Measurements from ENCODE around the gene LCN15. TPM values are rescaled to one million over a fixed set of nuclear protein-coding genes. Genes with fewer than 3 reads are reported as not detected.

The LCN15 gene
- total RNA-seq, 1 experiment from 2014 or later = not detected

DNA sequence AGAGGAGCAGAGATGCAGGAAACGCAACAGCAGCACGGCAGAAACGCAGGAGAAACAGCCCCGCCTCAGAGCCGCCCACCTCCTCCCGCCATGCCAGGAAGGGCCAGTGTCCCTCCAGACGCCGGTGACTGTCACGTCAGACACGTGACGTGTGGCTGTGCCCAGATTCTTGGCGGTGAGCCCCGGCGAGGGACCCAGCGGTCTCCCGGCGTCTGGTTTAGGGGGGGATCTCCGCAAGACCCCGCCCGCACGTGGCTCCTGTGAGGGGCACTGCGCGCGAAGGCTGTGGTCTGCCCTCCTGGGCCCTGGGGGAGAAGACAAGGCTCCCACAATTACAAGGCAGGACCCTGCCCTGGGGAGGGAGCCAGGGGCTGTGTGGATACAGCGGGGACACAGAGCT, 3.9 kb downstream of the LCN15 start:
- Mint-ChIP-seq H3K36me3 (ENCODE audit: insufficient read depth in 1 of 3, low read depth in 3 of 3) (peaks cover 2 to 8% (median 2%) of the 10 kb centered on the region in 3 experiments; a peak in 4 of 7 replicates), H3K27ac (peak overlapping the region in 1 of 3 experiments; percentile 74; a peak in 1 of 7 replicates), H3K9me3 (peaks cover 8 to 9% of the 10 kb centered on the region in 2 experiments; a peak in 4 of 5 replicates), H3K4me1 (peaks cover 12 to 28% of the 10 kb centered on the region in 2 experiments; a peak in 3 of 4 replicates), H3K4me3 (no peak overlapping the region; a peak in 1 of 5 replicates), H3K27me3 (ENCODE audit: low read depth) (peaks cover 2% of the 10 kb centered on the region; the same call in 1 of the 2 replicates)
- Histone ChIP-seq H3K79me2 (ENCODE audit: insufficient read depth, low read length) (no peaks in the 10 kb centered on the region), H3K79me1 (ENCODE audit: insufficient read depth, low read depth, low read length, poor library complexity, severe bottlenecking) (no peaks in the 10 kb centered on the region), H3K4me2 (ENCODE audit: insufficient read depth, insufficient read length, low read length) (no peak overlapping the region), H3K14ac (ENCODE audit: insufficient read depth, low read length) (no peak overlapping the region), H3K9me3 (ENCODE audit: control insufficient read depth, low read depth, low read length) (no peaks in the 10 kb centered on the region), H3K9ac (ENCODE audit: extremely low read depth, insufficient read length, low read length) (no peak overlapping the region), H3K27me3 (ENCODE audit: insufficient read depth, low read length) (no peaks in the 10 kb centered on the region), H4K5ac (ENCODE audit: insufficient read length, low read depth, low read length) (no peak overlapping the region), H3K27ac (ENCODE audit: insufficient read length, low read depth, low read length) (no peak overlapping the region), H3T11ph (ENCODE audit: low read length) (no peak overlapping the region), H3K23ac (ENCODE audit: insufficient read length, low read depth, low read length) (no peak overlapping the region), H4K8ac (replicated peaks; ENCODE audit: insufficient read length, low read depth, low read length) (no peak overlapping the region), H3K18ac (ENCODE audit: insufficient read length, low read depth, low read length) (no peak overlapping the region), H2BK15ac (ENCODE audit: low read depth, low read length) (no peak overlapping the region), H2AK5ac (ENCODE audit: insufficient read length, low read length) (no peak overlapping the region), H2BK5ac (ENCODE audit: insufficient read length, low read length) (no peak overlapping the region), H3K4me1 (ENCODE audit: insufficient read depth, low read length) (no peaks in the 10 kb centered on the region), H2BK120ac (ENCODE audit: low read depth, low read length, poor library complexity, severe bottlenecking) (no peak overlapping the region), H2AFZ (ENCODE audit: low read length) (no peak overlapping the region), H3K4ac (ENCODE audit: low read depth, low read length) (no peak overlapping the region), H3K23me2 (ENCODE audit: insufficient read length, low read depth, low read length, poor library complexity, severe bottlenecking) (no peaks in the 10 kb centered on the region), H2BK20ac (ENCODE audit: low read depth, low read length, poor library complexity, severe bottlenecking) (no peak overlapping the region), H2BK12ac (ENCODE audit: insufficient read length, low read depth, low read length) (no peak overlapping the region), H4K20me1 (ENCODE audit: control insufficient read depth, insufficient read depth, insufficient read length) (no peaks in the 10 kb centered on the region), H4K91ac (ENCODE audit: insufficient read length, low read depth, low read length) (no peak overlapping the region), H3K56ac (ENCODE audit: insufficient read length, low read depth, low read length) (no peak overlapping the region)
- TF ChIP-seq, protein P1, sequence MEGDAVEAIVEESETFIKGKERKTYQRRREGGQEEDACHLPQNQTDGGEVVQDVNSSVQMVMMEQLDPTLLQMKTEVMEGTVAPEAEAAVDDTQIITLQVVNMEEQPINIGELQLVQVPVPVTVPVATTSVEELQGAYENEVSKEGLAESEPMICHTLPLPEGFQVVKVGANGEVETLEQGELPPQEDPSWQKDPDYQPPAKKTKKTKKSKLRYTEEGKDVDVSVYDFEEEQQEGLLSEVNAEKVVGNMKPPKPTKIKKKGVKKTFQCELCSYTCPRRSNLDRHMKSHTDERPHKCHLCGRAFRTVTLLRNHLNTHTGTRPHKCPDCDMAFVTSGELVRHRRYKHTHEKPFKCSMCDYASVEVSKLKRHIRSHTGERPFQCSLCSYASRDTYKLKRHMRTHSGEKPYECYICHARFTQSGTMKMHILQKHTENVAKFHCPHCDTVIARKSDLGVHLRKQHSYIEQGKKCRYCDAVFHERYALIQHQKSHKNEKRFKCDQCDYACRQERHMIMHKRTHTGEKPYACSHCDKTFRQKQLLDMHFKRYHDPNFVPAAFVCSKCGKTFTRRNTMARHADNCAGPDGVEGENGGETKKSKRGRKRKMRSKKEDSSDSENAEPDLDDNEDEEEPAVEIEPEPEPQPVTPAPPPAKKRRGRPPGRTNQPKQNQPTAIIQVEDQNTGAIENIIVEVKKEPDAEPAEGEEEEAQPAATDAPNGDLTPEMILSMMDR (conservative IDR thresholded peaks at IDR 0.05) = no peak
- DNase-seq = peak; percentile 40
- no CpG with 5 or more reads among the region's 25 CpGs for WGBS (ENCODE audit: extremely low coverage, insufficient read length, low lambda C conversion rate)
